OCI-LY3 (cell line): Measurements from ENCODE around the gene STC2.
A peak's percentile ranks its signal among the peaks of the same experiment; 100 is the strongest.

Experiments
- EZH2phosphoT487 ChIP-seq: fragments of 200-600 bp; shearing (Covaris generic); IDR thresholded peaks from 2 replicates; pipeline ENCODE4 v1.6.1; 2018; ENCODE audit warnings: antibody characterized with exemption, mixed run types, low read depth
- TF ChIP-seq, protein P1 (sequence below): fragments of 200-600, 300-600 bp; sonication (generic); IDR thresholded peaks from 2 replicates; pipeline ENCODE4 v1.5.1; 2014; ENCODE audit warnings: antibody characterized with exemption, low read length, low read depth

- TF ChIP-seq, protein P1, sequence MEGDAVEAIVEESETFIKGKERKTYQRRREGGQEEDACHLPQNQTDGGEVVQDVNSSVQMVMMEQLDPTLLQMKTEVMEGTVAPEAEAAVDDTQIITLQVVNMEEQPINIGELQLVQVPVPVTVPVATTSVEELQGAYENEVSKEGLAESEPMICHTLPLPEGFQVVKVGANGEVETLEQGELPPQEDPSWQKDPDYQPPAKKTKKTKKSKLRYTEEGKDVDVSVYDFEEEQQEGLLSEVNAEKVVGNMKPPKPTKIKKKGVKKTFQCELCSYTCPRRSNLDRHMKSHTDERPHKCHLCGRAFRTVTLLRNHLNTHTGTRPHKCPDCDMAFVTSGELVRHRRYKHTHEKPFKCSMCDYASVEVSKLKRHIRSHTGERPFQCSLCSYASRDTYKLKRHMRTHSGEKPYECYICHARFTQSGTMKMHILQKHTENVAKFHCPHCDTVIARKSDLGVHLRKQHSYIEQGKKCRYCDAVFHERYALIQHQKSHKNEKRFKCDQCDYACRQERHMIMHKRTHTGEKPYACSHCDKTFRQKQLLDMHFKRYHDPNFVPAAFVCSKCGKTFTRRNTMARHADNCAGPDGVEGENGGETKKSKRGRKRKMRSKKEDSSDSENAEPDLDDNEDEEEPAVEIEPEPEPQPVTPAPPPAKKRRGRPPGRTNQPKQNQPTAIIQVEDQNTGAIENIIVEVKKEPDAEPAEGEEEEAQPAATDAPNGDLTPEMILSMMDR = peak; percentile 23; the same call in 1 of the 2 replicates
- TF ChIP-seq EZH2phosphoT487 = no peak
Measured at GRCh38 chr5:173281910-173282309, 46.3 kb downstream of the STC2 start.
